HG03558 (cell line): Measurements from ENCODE around the gene B3GALT6.

Experiments used
- ATAC-seq: cut with Tn5 transposase; IDR thresholded peaks from one replicate; pipeline ENCODE4 v1.9.1; 2021; ENCODE audit warnings: moderate number of reproducible peaks; ENCODE audit not compliant: unreplicated experiment; ENCODE audit errors: extremely low read depth

The B3GALT6 gene

DNA sequence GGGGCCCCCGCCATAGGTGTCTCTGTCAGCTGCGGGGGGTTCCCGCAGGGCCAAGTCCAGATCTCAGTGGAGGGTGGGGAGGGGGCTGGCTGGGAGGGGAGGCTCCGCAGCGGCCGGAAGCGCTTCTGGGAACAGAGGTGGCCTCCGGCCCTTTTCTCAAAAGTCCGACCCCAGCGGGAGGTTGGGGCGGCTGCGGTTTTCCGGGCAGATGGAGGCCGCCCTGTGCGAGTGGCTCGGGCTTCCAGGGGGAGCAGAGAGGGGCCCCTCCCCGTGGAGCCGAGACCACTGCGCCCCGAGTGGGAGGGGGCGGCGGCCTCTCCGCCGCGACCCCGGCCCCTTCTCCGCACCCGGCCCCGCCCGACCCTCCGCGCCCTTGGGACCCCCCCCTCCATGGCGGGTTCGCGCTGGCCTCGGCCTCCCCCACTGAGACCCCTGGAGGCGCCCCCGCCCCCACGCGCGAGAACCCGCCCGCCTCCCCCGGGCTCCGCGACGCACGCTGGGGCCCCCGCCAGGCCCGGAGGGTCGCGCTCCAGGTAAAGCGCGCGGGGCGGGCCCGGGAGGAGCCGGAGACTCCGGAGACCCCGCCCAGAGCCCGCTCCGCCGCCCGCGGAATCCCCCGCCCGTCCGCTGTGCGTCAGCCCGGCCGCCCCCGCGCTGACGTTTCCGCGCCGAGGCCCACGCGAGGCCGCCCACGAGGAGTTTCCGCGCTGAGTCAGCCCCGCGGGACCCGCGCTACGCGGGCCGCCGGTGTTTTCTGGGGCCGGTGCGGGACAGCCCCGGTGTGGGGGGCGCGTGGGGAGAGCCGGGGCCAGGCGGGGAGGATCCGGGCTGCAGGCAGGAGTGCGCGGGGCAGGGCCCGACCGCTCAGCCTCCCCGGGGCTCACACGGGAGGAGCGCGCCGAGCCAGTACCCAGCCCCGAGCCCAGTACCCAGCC is 30.9 kb upstream of the B3GALT6 start:
- no peak for ATAC-seq

DNA sequence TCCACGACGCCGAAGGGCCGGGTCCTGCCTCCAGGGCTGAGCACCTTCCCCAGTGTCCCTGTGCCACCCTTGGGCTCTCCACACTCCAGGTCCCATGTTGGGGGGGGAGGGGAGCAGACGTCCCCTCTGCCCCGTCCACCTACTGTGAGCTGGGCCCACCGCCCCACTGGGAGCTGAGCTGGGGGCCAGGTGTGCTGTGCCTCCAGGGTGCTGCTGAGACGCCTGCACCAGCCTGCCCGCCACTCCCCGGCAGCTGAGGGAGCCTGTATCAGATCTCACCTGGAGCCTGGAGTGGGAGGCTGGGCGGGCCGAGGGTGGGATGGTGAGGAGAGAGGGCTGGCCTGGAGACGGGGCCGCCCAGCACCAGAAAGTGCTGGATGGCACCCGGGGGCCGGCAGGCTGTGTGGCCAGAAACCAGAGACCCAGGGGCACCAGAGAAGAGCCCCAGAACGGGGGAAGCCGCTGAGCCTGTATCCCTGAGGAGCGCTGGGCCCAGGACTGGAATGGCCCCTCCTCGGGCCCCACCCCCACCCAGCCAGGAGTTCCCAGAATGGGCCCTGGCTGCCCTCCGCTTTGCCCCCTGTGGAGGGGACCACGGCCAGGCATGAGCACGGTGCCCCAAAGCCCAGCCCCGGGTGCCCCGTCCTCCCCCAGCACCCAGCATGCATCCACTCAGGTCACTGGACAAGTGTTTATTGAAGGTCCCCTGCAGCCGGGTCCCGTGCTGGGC is 29.0 kb upstream of the B3GALT6 start:
- no peak for ATAC-seq

DNA sequence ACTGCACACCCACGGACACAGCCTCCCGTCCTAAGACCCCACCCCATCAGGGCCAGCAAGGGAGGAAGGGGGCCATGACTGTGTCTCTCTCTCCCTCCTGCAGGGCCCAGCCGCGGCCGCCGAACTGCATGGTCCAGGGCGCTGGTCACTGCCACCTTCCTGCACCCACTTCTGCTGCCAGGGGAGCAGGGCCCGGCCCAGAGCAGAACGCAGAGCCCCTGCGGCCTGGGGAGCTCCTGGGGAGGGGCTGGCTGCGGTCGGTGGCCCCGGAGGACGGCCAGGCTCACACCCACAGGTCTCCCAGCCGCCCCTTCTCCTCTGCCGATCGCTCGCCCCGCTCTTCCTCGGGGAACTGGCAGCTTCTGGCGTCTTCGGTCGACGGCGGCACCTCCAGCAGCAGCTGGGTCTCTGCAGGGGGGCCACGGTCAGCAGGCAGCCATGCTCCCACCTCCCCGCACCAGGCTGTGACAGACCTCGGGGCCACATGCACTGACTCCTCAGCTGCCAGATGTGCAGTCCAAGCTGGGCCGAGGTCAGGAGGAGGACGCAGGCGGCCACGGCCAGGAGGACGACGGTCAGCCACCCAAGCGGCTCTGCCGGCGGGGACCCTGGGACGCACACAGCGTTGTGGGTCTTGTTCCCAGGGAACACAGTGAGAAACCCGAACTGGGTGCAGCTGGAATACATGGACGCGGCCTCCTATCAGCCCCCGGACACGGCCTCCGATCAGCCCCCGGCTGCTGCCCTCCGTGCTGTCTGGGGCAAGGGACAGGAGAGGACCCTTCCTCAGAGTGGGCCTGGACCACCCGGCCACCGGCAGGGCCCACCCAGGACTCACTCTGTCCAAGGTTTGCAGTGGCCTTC is 28.2 kb upstream of the B3GALT6 start:
- ATAC-seq: no peak

DNA sequence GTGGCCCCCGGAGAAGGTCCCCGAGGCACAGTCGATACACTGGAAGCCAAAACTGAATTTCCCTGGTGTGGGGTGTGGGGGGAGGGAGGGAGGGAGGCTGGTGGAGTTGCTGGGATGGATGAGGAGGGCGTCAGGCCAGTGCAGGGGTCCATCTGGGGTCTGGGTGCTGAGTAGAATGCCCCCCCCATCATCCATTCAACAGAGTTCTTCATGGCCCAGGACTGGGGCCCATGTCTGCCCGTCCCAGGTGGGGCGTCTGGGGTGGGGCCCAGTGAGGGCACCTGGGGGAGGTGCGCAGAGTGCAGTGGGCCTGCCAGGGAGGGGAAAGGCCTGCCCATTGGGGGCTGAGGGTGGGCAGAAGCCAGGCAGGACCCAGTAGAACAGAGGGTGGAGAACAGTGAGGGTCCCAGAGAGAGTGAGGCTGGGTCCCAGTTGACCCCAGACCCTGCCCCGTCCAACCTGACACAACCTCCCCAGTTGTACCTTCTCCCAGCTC is 27.6 kb upstream of the B3GALT6 start:
- no peak for ATAC-seq

DNA sequence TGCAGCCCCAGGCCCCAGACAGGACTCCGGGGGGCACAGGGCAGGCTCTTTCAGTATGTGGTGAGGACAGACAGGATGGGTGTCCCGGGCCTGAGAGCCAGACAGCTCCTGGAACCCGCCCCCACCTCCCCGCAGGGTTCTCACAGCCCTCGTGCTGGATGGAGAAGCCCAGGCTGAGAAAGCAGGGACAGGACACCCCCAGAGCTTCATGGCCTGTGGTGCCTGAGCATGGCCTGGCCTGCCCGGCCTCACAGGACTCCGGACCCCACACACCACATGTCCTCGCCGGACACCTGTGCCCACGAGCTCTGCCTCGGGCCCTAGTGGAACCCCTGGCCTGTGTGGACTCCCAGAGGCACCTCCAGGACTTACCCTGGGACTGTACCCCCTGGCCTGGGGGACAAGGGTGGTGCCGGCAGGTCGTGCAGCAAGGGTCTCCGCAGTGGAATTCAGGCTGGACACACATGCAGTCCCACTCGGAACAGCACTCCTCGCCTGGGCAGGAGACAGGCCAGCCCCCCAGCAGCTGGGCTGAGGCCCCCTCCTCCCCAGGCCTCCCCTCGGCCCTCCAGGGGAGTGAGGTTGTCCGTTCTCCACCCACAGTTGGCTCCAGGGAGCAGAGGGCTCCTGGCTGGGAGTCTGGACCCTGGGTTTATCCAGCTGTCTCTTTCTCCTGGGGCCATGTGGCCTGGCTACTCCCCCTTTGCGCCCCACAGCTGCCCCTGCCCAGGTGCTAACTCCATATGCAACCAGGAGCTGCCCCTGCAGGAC is 26.9 kb upstream of the B3GALT6 start:
- ATAC-seq: no peak

DNA sequence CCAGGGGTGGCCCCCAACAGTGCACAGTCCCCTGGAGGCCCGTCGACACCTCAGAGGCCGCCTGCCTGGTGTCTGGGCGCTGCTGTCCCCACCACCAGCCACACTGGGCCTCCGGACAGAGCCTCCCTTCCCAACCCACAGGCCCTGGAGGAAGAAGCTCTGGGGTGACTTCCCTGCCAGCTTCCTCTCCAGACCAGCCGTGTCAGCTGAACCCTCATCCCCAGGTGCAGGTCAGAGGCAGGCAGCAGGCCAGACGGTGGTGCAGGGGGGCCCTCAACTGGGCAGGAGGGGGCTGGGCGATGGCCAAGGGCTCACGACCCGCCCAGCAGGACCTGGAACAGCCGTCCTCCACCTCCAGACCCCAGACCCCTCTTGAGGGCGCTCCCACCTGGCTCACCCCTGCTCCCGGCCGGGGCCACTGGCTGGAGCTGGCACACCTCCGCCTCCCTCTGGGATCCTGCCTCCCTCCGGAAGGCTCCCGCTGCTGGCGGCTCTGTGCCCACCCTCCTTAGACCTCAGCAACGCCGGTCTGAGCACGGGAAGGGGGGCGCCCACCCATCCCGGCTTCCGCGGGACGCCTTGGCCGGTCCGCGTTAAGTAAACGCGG is 26.2 kb upstream of the B3GALT6 start:
- no peak for ATAC-seq

DNA sequence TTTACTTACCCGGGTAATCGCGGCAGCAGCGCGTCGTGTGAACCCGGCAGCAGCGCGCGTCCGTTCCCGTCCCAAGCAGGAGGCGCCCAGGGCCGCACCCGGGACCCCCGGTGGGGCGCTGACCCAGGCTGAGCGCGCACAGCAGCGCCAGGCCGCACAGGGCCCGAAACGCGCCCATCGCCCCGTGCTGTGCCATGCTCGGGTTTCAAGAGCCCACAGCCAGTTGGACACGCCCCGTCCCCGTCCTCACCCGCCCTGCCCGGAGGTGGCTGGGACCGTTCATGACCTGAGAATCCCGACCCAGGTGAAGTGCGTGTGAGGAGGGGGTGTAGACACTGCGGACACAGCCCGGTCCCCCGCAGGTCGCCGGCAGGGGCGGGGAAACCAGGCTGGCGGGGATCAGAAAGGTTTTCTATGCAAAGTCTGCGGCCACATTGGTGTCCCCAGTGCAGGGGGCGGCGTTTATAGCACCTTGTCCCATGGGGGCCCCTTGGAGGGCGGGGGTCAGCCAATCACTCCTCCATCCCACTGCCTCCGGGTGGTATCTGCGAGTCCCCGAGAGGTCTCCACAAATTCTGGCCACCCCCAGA is 25.6 kb upstream of the B3GALT6 start, which contains the start of gene TNFRSF18:
Gene TNFRSF18, minus strand, starts transcription at position 217 of the 590 bp plus-strand sequence. Its CDS starts 21 bp downstream, at position 196.
- no peak for ATAC-seq

DNA sequence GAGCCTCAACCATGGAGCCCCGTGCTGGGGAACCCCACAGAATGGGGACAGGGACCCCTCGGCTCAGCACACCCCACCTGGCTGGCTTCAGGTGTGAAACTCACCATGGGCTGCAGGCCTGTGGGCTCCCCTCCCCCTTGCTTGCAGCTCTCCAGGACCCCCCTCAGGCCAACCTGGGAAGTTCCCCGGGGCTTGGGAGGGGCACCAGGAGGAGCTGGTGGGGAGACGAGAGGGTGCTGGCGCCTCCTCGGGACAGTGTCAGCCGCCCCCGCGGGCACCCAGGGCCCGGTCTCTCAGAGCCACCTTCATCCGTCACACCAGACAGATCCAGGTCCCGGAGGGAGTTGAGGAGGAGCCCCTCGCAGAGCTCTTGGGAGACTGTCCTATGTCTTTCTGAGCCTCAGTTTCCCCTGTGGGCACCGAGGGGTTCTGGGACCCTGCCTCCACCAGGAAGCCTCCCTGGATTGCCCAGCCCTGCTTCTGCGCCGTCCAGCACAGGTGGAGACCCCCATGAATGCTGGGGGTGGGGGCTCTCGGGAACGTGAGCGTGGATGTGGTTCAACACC is 25.0 kb upstream of the B3GALT6 start:
- no peak for ATAC-seq

DNA sequence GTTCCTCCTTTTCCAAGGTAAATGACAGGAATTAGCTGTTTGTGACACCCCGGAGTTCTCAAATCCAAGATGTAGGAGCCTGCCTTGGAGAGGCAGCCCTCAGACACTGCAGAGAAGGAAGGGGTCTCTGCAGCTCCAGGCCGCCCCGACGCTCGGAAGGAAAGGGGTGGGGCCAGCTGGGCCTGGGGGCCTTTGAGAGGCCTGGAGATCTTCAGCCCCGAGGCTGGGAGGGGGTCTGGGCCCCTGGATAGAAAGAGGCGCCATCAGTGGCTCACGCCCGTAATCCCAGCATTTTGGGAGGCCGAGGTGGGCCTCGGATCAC is 24.5 kb upstream of the B3GALT6 start:
- ATAC-seq: no peak

DNA sequence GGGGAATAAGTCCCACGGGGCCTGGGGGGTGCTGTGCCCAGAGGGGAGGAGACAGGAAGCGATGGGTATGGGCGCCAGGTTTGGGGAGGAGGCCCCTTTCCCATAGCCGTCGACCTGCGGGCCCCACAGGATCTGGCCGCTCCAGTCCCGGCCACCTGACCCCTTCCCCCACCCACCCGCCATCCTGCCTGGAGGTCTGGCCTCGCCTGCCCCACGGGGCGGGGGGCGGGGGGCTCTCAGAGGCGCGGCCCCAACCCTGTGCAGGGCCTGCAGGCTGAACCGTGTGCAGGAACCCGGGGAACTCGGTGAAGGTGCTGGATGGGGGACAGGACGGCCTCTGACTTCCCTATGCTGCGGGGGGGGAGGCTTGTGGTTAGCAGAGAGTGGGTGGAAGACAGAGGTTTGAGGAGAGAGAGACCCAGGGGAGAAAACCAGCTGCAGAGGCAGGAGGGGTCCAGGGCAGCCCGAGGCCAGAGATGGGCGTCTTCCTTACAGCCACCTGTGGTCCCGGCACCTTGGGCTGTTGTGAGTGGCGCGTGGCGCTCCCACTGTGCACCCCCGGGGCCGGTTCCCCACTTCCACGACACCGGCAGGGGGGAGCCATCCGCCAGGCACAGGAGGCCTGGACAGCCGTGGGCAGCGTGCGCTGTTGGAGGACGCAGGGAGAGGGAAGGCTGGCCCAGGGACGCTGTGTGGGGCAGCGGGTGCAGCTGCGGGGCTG is 23.2 kb upstream of the B3GALT6 start:
- ATAC-seq: no peak

DNA sequence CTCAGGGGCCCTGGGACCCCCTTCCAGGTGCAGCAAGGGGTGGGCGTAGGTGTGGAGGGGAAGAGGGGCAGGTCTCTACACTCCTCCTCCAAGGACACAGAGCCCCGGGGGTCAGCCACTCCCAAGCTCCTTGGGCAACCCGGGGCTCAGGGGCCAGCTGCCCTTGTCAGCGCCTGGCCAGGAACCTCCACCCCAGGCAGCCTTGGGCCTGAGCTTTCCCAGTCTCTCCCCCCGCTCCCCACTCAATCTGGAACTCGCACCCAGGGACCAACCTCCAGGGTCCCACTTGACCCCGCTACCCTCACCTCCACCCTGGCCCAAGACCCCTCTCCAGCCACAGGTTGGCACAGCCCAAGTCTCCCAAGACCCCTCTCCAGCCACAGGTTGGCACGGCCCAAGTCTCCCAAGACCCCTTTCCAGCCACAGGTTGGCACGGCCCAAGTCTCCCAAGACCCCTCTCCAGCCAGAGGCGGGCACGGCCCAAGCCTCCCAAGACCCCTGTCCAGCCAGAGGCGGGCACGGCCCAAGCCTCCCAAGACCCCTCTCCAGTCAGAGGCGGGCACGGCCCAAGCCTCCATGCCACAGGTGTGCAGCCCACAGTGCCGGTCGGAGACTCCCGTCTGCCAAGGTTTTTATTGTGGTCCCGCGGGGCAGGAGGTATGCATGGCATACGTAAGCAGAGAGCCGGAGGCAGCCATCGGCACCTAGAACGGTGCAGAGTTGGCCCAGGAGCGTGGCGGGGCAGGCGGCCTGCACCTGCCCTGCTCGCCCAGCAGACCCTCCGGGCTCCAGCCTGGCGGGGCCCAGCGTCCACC is 21.1 kb upstream of the B3GALT6 start:
- ATAC-seq: no peak

DNA sequence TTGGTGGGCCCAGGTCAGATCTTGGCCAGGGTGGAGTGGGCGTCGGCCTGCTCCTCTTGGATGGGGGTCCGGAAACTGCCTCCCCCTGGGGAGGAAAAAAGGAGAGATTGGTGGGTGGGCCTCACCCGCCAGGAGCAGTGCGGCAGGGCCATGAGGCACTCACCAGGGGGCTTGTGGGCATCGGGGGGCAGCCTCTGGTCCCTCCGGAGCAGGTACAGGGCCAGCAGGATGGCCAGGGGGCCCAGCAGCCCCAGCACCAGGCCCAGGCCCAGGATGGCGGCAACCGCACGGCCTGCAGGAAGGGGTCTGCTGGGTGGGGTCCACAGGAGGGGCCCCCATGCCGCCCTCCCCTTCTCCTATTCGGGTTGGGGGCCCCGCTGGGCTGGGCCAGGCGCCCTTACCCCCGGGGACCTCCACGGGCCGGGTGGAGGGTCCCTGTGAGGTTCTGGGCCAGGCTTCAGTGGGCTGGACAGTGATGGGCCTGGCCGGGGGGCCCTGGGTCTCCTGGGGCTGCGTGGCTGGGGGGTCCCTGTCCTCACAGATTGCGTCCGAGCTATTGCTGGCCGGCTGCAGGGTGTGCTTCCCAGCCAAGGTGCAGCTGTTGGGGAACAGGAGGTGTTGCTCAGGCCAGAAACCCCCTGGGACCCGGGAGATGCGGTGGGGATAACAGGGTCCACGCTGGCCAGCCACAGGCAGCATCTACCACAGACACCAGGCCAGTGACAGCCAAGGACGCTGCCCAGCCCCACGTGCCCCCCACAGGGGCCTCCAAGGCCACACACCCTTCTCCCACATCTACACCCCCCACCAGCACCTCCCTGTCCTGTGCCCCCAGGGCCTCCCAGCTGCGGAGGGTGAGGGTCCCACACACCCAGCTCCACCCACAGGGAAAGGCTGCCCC is 20.2 kb upstream of the B3GALT6 start:
- no peak for ATAC-seq

DNA sequence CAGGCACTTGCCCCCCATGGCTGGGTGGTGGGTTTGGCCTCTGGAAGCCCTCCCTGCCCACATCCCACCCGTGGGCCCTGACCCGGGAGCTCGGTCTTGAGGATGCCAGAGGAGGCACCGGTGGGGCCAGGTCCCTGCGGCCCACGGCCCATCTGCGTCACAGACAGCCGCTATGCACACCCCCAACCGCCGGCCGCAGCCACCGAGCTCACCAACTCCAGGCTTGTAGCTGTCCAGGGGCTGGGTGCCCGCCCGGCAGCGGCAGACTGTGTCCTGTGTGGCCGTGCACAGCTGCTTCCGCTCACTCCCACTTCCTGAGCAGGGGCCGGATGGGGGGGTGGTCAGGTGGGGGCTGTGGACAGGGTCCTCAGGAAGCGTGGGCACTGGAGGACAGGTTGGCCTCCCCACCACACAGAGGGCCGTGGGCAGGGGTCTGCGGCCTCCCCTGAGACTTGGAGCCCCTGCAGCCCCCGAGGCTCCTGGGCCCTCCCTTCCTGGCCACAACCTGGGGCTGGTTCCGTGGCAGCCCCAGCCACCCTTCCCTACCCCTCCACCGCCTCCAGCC is 19.2 kb upstream of the B3GALT6 start:
- ATAC-seq: no peak

DNA sequence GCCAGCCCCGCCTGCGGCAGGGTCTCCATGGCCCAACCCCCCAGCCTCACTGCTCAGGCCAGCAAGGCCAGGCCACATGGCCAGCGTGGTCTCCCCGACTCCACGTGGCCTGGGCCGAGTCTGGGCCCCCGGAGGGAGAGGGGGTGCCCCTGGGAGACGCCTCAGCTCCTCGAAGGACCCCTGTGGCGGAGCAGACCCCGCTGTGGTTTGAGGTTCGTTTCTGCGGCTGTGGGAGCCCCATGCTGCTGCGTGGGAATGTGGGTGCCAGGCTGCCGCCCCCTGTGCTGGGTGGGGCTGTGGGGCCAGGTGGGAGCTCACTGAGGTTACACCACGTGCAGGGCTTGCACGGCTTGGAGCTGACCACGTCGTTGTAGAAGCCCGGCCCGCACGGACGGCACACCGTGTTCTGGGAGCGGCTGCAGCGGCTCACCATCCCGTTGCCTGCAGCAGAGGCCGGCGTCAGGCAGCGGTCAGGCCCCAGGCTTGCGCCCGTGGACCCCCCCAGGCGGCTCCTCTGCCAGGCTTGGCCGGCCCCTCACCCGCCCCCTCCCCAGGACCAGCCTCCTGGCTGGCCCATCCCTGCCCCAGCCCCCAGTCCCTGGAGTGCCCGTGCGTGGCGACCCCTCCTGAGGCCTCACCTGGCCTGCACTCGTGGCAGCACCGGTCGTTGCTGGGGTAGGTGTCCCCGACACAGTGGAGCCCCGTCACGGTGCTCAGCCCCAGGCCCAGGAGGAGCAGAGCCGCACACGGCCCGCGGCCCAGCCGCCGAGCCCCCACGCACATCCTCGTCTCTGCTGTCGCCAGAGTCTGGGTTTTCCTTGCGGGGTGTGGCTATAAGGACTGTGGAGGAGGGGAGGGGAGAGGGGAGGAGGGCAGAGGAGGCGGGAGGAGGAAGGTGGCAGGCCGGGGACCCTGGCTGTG is 18.4 kb upstream of the B3GALT6 start, which contains the start of gene TNFRSF4:
Gene TNFRSF4, minus strand, starts transcription at position 809 of the 921 bp plus-strand sequence. Its CDS starts 26 bp downstream, at position 783.
- ATAC-seq: no peak
